ENCODE results near the gene TACO1. TPM values are rescaled to one million over a fixed set of nuclear protein-coding genes. Genes with fewer than 3 reads are reported as not detected.

Gene TACO1
- total RNA-seq, 1 experiment from 2014 or later, result 63.9 TPM

- in situ Hi-C loops (cut with HindIII; ENCODE audit: low sequenced_read_pairs), result no loop called here
- DNase-seq (ENCODE audit: low spot score), result no peak
Measured at GRCh38 chr17:63634163-63634562, 33.5 kb downstream of the TACO1 start.

GRCh38 chr17:63634816-63635215 is 34.1 kb downstream of the TACO1 start:
- no peak for DNase-seq (ENCODE audit: low spot score)
- in situ Hi-C loops (cut with HindIII; ENCODE audit: low sequenced_read_pairs), result no loop called here

GRCh38 chr17:63635290-63635689 is 34.6 kb downstream of the TACO1 start:
- no peak for DNase-seq (ENCODE audit: low spot score)
- in situ Hi-C loops (cut with HindIII; ENCODE audit: low sequenced_read_pairs), result no loop called here

- DNase-seq (ENCODE audit: low spot score), result peak; percentile 32
- in situ Hi-C loops (cut with HindIII; ENCODE audit: low sequenced_read_pairs), result no loop called here
Measured at GRCh38 chr17:63635787-63636186, 35.1 kb downstream of the TACO1 start.

- in situ Hi-C loops (cut with HindIII; ENCODE audit: low sequenced_read_pairs), result no loop called here
- DNase-seq (ENCODE audit: low spot score), result no peak
Measured at GRCh38 chr17:63639125-63639524, 38.4 kb downstream of the TACO1 start.

GRCh38 chr17:63640038-63640437 is 39.3 kb downstream of the TACO1 start:
- in situ Hi-C loops (cut with HindIII; ENCODE audit: low sequenced_read_pairs), result no loop called here
- no peak for DNase-seq (ENCODE audit: low spot score)

GRCh38 chr17:63641692-63642448 is 41.2 kb downstream of the TACO1 start:
- no peak for DNase-seq (ENCODE audit: low spot score)
- in situ Hi-C loops (cut with HindIII; ENCODE audit: low sequenced_read_pairs), result no loop called here

GRCh38 chr17:63644846-63645245 is 44.2 kb downstream of the TACO1 start:
- no peak for DNase-seq (ENCODE audit: low spot score)
- in situ Hi-C loops (cut with HindIII; ENCODE audit: low sequenced_read_pairs), result no loop called here

GRCh38 chr17:63645775-63646487 is 45.2 kb downstream of the TACO1 start:
- in situ Hi-C loops (cut with HindIII; ENCODE audit: low sequenced_read_pairs), result no loop called here
- no peak for DNase-seq (ENCODE audit: low spot score)

GRCh38 chr17:63646488-63646806 is 45.8 kb downstream of the TACO1 start:
- no peak for DNase-seq (ENCODE audit: low spot score)
- in situ Hi-C loops (cut with HindIII; ENCODE audit: low sequenced_read_pairs), result no loop called here

- in situ Hi-C loops (cut with HindIII; ENCODE audit: low sequenced_read_pairs), result no loop called here
- DNase-seq (ENCODE audit: low spot score), result no peak
Measured at GRCh38 chr17:63647065-63647725, 46.5 kb downstream of the TACO1 start.

- in situ Hi-C loops (cut with HindIII; ENCODE audit: low sequenced_read_pairs), result no loop called here
- no peak for DNase-seq (ENCODE audit: low spot score)
Measured at GRCh38 chr17:63647936-63648335, 47.2 kb downstream of the TACO1 start.

- DNase-seq (ENCODE audit: low spot score), result no peak
- in situ Hi-C loops (cut with HindIII; ENCODE audit: low sequenced_read_pairs), result no loop called here
Measured at GRCh38 chr17:63649813-63650212, 49.1 kb downstream of the TACO1 start.

- in situ Hi-C loops (cut with HindIII; ENCODE audit: low sequenced_read_pairs), result no loop called here
- DNase-seq (ENCODE audit: low spot score), result no peak
Measured at GRCh38 chr17:63652106-63652505, 51.4 kb downstream of the TACO1 start.

- in situ Hi-C loops (cut with HindIII; ENCODE audit: low sequenced_read_pairs), result no loop called here
- DNase-seq (ENCODE audit: low spot score), result no peak
Measured at GRCh38 chr17:63653050-63653449, 52.4 kb downstream of the TACO1 start.

- in situ Hi-C loops (cut with HindIII; ENCODE audit: low sequenced_read_pairs), result no loop called here
Measured at GRCh38 chr17:63657786-63658185, 57.1 kb downstream of the TACO1 start.

More at GRCh38 chr17:63657786-63658185, 57.1 kb downstream of the TACO1 start:
- DNase-seq (ENCODE audit: low spot score), result no peak

Other genes with a start within 250 kb of the TACO1 start
- gene CYB561, start 154.6 kb upstream of the TACO1 start, total RNA-seq (2014; rRNA removed; shearing (Covaris generic)), result 1.5 TPM in 1 of 2 replicates, not detected in the other
- 1.1 and 2.4 TPM in 2 replicates for gene ACE, start 123.8 kb upstream of the TACO1 start, total RNA-seq (2014; rRNA removed; shearing (Covaris generic))
- 0.37 TPM in 1 of 2 replicates, not detected in the other for gene KCNH6, start 77.5 kb upstream of the TACO1 start, total RNA-seq (2014; rRNA removed; shearing (Covaris generic))
- 14.7 and 18.7 TPM in 2 replicates for gene DCAF7, start 50.4 kb upstream of the TACO1 start, total RNA-seq (2014; rRNA removed; shearing (Covaris generic))
- 9.1 and 13.8 TPM in 2 replicates for gene MAP3K3, start 21.5 kb downstream of the TACO1 start, total RNA-seq (2014; rRNA removed; shearing (Covaris generic))
- 51.6 and 72.5 TPM in 2 replicates for gene LIMD2, start 99.2 kb downstream of the TACO1 start, total RNA-seq (2014; rRNA removed; shearing (Covaris generic))
- gene STRADA, start 140.9 kb downstream of the TACO1 start, total RNA-seq (2014; rRNA removed; shearing (Covaris generic)), result 15.3 and 26.8 TPM in 2 replicates
- 32.4 and 52.8 TPM in 2 replicates for gene CCDC47, start 172.7 kb downstream of the TACO1 start, total RNA-seq (2014; rRNA removed; shearing (Covaris generic))
- 28.1 and 52.8 TPM in 2 replicates for gene DDX42, start 173.3 kb downstream of the TACO1 start, total RNA-seq (2014; rRNA removed; shearing (Covaris generic))
- gene PSMC5, start 226.5 kb downstream of the TACO1 start, total RNA-seq (2014; rRNA removed; shearing (Covaris generic)), result 114 and 133 TPM in 2 replicates
- gene FTSJ3, start 226.8 kb downstream of the TACO1 start, total RNA-seq (2014; rRNA removed; shearing (Covaris generic)), result 58.2 and 71.0 TPM in 2 replicates
- 128 and 144 TPM in 2 replicates for gene SMARCD2, start 241.8 kb downstream of the TACO1 start, total RNA-seq (2014; rRNA removed; shearing (Covaris generic))

Measured in G401 (cell line).